HepG2 (cell line): ENCODE data around the gene NUP85. TPM values are rescaled to one million over a fixed set of nuclear protein-coding genes. Genes with fewer than 3 reads are reported as not detected.

Experiments used
- ARID2 ChIP-seq: sonication (generic); formaldehyde crosslinking; IDR thresholded peaks from 2 replicates; pipeline ENCODE4 v1.8.1; 2022; ENCODE audit warnings: mild to moderate bottlenecking, missing genetic modification reagents, borderline replicate concordance
- ATF2 ChIP-seq: sonication (generic); formaldehyde crosslinking; IDR thresholded peaks from 2 replicates; pipeline ENCODE4 v1.4.0; 2020; ENCODE audit warnings: missing genetic modification reagents
- HDAC1 ChIP-seq: sonication (generic); formaldehyde crosslinking; IDR thresholded peaks from 2 replicates; pipeline ENCODE4 v1.5.1; 2020; ENCODE audit warnings: mild to moderate bottlenecking, missing genetic modification reagents
- HNF4G ChIP-seq, 2 experiments: sonication (generic) in 1 of 2; formaldehyde crosslinking in 1 of 2; IDR thresholded peaks; 2 replicates each; pipeline versions ENCODE4 v1.4.0 to v1.6.1; 2011 to 2020; ENCODE audit warnings: borderline replicate concordance in 2 of 2, low read depth in 2 of 2, mild to moderate bottlenecking in 2 of 2, low read length in 1 of 2, missing genetic modification reagents in 1 of 2, moderate library complexity in 1 of 2
- KMT2B ChIP-seq: IDR thresholded peaks from 2 replicates; pipeline ENCODE4 v1.6.1; 2016; ENCODE audit warnings: missing genetic modification reagents, missing compliant biosample characterization
- LRRFIP1 ChIP-seq: sonication (generic); formaldehyde crosslinking; conservative IDR thresholded peaks from 2 replicates; pipeline ENCODE4 v1.4.0; 2020; ENCODE audit warnings: missing genetic modification reagents
- MAFK ChIP-seq, 2 experiments: IDR thresholded peaks in 1 of 2; conservative IDR thresholded peaks in 1 of 2; 2 replicates each; pipeline ENCODE4 v1.6.1; 2011; ENCODE audit warnings: improper control_type of control experiment in 2 of 2, low read length in 2 of 2
- NCOA1 ChIP-seq: sonication (generic); formaldehyde crosslinking; IDR thresholded peaks from 2 replicates; pipeline ENCODE4 v1.9.0; 2021; ENCODE audit warnings: missing genetic modification reagents
- NFATC3 ChIP-seq: sonication (generic); formaldehyde crosslinking; IDR thresholded peaks from 2 replicates; pipeline ENCODE4 v1.5.1; 2020; ENCODE audit warnings: mild to moderate bottlenecking, missing genetic modification reagents
- SKI ChIP-seq: fragments of 450-650 bp; IDR thresholded peaks from one replicate; pipeline ENCODE4 v1.6.1; 2018; ENCODE audit warnings: mild to moderate bottlenecking; ENCODE audit not compliant: partially characterized antibody
- SNRNP70 ChIP-seq: fragments of 200-400 bp; formaldehyde crosslinking; IDR thresholded peaks from 2 replicates; pipeline ENCODE4 v1.6.1; 2017; ENCODE audit warnings: mild to moderate bottlenecking, low read depth, low read length, moderate library complexity
- SRSF9 ChIP-seq: fragments of 200-400 bp; formaldehyde crosslinking; IDR thresholded peaks from 2 replicates; pipeline ENCODE4 v1.6.1; 2018; ENCODE audit warnings: borderline replicate concordance, mild to moderate bottlenecking, low read depth, low read length; ENCODE audit not compliant: insufficient read depth, poor library complexity, severe bottlenecking
- TCF7 ChIP-seq: sonication (generic); IDR thresholded peaks from 2 replicates; pipeline ENCODE4 v1.6.1; 2016; ENCODE audit warnings: antibody characterized with exemption, low read depth
- WIZ ChIP-seq: sonication (generic); formaldehyde crosslinking; IDR thresholded peaks from 2 replicates; pipeline ENCODE4 v1.5.1; 2020; ENCODE audit warnings: mild to moderate bottlenecking, missing genetic modification reagents
- ZBTB20 ChIP-seq: sonication (generic); formaldehyde crosslinking; IDR thresholded peaks from 2 replicates; pipeline ENCODE4 v1.8.1; 2023; ENCODE audit warnings: missing genetic modification reagents, low read depth, mild to moderate bottlenecking, borderline replicate concordance
- ZBTB34 ChIP-seq: sonication (generic); formaldehyde crosslinking; IDR thresholded peaks from 2 replicates; pipeline ENCODE4 v1.8.0; 2022; ENCODE audit warnings: mild to moderate bottlenecking, missing genetic modification reagents
- ZNF331 ChIP-seq: sonication (generic); formaldehyde crosslinking; IDR thresholded peaks from 2 replicates; pipeline ENCODE4 v1.4.0; 2020; ENCODE audit warnings: missing genetic modification reagents
- ZNF546 ChIP-seq: sonication (generic); formaldehyde crosslinking; conservative IDR thresholded peaks from 2 replicates; pipeline ENCODE4 v1.8.1; 2023; ENCODE audit warnings: mild to moderate bottlenecking, missing genetic modification reagents
- ZNF761 ChIP-seq: sonication (generic); formaldehyde crosslinking; conservative IDR thresholded peaks from 2 replicates; pipeline ENCODE4 v1.4.0; 2020; ENCODE audit warnings: mild to moderate bottlenecking, missing genetic modification reagents
- polyA plus RNA-seq, 8 experiments: library from polyadenylated mRNA; depleted of rRNA in 3 of 8; stranded (reverse) in 7 of 8; unstranded in 1 of 8; fragments of >200 nt; fragmentation: Illumina TruSeq in 4 of 8; extraction: Trizol in 4 of 8; gene quantifications; 2 replicates each; pipeline versions ENCODE4 v1.2.1 to v1.2.3, GENCODE V29; 2011 to 2016; ENCODE audit warnings: low read depth in 4 of 8, missing spikeins in 1 of 8, mixed read lengths in 1 of 8; ENCODE audit not compliant: insufficient read depth in 1 of 8
- total RNA-seq, 5 experiments: library from RNA; depleted of rRNA; stranded (reverse); fragments of >200 nt; fragmentation: Illumina TruSeq; extraction: Trizol; gene quantifications; 2 replicates each; pipeline ENCODE4 v1.2.3, GENCODE V29; 2016; ENCODE audit warnings: low read depth in 1 of 5
- TF ChIP-seq, protein P1 (sequence below): sonication (generic); formaldehyde crosslinking; IDR thresholded peaks from 2 replicates; pipeline ENCODE4 v1.9.0; 2021; ENCODE audit warnings: missing genetic modification reagents, borderline replicate concordance

The NUP85 gene
- total and polyA plus RNA-seq, 2 of the 13 experiments (the other 11 are each of a cell fraction or from before 2014, with no cell fraction given), result 89.1 to 124 TPM

DNA sequence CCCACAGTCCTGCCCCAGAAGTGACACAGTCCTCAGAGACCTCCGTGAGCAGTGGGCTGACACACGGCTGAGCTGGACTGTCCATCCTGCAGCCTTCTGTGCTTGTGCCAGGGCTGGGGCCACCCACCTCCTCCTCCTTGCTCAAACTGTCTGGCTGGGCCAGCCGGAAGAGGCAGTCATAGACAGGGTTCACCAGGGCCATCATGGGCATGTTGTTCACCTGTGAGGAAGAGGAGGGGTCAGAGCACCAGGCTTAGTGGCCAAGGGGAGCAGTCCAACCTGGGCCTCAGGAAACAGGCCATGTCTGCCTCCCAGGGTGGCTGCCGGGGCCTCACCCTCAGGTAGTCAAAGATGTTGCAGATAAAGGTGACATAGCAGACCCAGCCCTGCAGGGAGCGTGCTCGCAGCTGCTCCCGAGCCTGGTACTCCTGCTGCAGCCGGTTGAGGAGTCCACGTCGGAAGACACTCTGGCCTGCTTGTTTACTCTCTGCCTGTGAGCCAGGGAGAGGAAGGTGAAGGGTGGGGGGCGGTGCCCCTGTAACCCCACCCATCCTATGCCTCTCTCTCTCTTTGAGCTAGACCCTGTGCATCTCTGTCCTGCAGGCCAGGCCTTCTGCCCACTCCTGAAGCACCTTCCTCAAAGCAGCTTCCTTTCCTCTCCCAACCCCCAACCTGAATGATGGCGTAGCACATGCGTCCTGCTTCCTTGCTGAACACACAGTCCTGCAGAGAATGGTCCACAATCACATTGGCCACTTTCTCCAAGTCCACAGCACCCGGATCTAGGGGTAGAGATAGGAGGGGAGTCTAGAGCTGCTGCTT is 62.1 kb downstream of the NUP85 start (continued):
- TF ChIP-seq LRRFIP1 (CRISPR knock-in tag) (no peak), ARID2 (peak; percentile 90; the same call in 1 of the 2 replicates), ZNF546 (CRISPR knock-in tag) (0 out of 2 replicates have a peak, but pooled peaks have one; percentile 50), KMT2B (CRISPR knock-in tag) (no peak), ZNF761 (CRISPR knock-in tag) (0 out of 2 replicates have a peak, but pooled peaks have one; percentile 47), SNRNP70 (no peak), WIZ (CRISPR knock-in tag) (no peak), ZBTB34 (CRISPR knock-in tag) (0 out of 2 replicates have a peak, but pooled peaks have one; percentile 24), SKI (peak; percentile 53), ATF2 (CRISPR knock-in tag) (no peak), HDAC1 (CRISPR knock-in tag) (peak; percentile 87), SRSF9 (no peak), NCOA1 (CRISPR knock-in tag) (no peak), NFATC3 (peak; percentile 52; the same call in 1 of the 2 replicates), ZNF331 (peak; percentile 58; the same call in 1 of the 2 replicates), ZBTB20 (CRISPR knock-in tag) (0 out of 2 replicates have a peak, but pooled peaks have one; percentile 34), HNF4G (IDR thresholded peaks at IDR 0.05; ENCODE audit: borderline replicate concordance, low read depth, low read length) (peak; percentile 25; the same call in 1 of the 2 replicates), HNF4G (CRISPR knock-in tag; IDR thresholded peaks at IDR 0.05; ENCODE audit: borderline replicate concordance, low read depth) (peak; percentile 73; the same call in 1 of the 2 replicates), MAFK (conservative IDR thresholded peaks at IDR 0.05 in 1 of 2, IDR thresholded peaks at IDR 0.05 in 1 of 2; ENCODE audit: low read length in 2 of 2) (no peak), TCF7 (no peak)
- TF ChIP-seq, protein P1, sequence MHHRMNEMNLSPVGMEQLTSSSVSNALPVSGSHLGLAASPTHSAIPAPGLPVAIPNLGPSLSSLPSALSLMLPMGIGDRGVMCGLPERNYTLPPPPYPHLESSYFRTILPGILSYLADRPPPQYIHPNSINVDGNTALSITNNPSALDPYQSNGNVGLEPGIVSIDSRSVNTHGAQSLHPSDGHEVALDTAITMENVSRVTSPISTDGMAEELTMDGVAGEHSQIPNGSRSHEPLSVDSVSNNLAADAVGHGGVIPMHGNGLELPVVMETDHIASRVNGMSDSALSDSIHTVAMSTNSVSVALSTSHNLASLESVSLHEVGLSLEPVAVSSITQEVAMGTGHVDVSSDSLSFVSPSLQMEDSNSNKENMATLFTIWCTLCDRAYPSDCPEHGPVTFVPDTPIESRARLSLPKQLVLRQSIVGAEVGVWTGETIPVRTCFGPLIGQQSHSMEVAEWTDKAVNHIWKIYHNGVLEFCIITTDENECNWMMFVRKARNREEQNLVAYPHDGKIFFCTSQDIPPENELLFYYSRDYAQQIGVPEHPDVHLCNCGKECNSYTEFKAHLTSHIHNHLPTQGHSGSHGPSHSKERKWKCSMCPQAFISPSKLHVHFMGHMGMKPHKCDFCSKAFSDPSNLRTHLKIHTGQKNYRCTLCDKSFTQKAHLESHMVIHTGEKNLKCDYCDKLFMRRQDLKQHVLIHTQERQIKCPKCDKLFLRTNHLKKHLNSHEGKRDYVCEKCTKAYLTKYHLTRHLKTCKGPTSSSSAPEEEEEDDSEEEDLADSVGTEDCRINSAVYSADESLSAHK (CRISPR knock-in tag), result no peak
